Osteocyte (in vitro differentiated cells): ENCODE data around the gene DERL3. TPM values are rescaled to one million over a fixed set of nuclear protein-coding genes. Genes with fewer than 3 reads are reported as not detected.
"Not testable (repeated sequence)": the region's sequence is repeated elsewhere in the genome, so short reads cannot be mapped to it uniquely, and the experiment has no call there.

ENCODE experiments used
- DNase-seq: peaks from one replicate; pipeline ENCODE4 v3.0.0; 2021; ENCODE audit warnings: mixed read lengths; ENCODE audit not compliant: unreplicated experiment; ENCODE audit errors: extremely low spot score
- H3K27ac Mint-ChIP-seq: one replicate; pipeline ENCODE4 v1.8.0; 2021; ENCODE audit warnings: mild to moderate bottlenecking, mixed read lengths; ENCODE audit not compliant: unreplicated experiment
- H3K27me3 Mint-ChIP-seq: one replicate; pipeline ENCODE4 v1.8.0; 2021; ENCODE audit warnings: mixed read lengths; ENCODE audit not compliant: unreplicated experiment
- H3K36me3 Mint-ChIP-seq: one replicate; pipeline ENCODE4 v1.8.0; 2021; ENCODE audit warnings: mixed read lengths; ENCODE audit not compliant: unreplicated experiment
- H3K4me1 Mint-ChIP-seq: one replicate; pipeline ENCODE4 v1.8.0; 2021; ENCODE audit warnings: mixed read lengths; ENCODE audit not compliant: unreplicated experiment
- H3K4me3 Mint-ChIP-seq: one replicate; pipeline ENCODE4 v1.8.0; 2021; ENCODE audit warnings: mild to moderate bottlenecking, moderate library complexity, mixed read lengths; ENCODE audit not compliant: unreplicated experiment
- H3K9me3 Mint-ChIP-seq: one replicate; pipeline ENCODE4 v1.8.0; 2021; ENCODE audit warnings: mixed read lengths; ENCODE audit not compliant: unreplicated experiment
- total RNA-seq: library from RNA; stranded (reverse); gene quantifications from 2 replicates; pipeline ENCODE4 v1.2.1, GENCODE V29; 2021
- TF ChIP-seq, protein P1 (sequence below): fragments of 200-600 bp; sonication (generic); IDR thresholded peaks from 2 replicates; pipeline ENCODE4 v1.5.0; 2021; ENCODE audit warnings: antibody characterized with exemption, mild to moderate bottlenecking, moderate library complexity

The DERL3 gene
- total RNA-seq, 1 donor from 2014 or later = 0.56 TPM

DNA sequence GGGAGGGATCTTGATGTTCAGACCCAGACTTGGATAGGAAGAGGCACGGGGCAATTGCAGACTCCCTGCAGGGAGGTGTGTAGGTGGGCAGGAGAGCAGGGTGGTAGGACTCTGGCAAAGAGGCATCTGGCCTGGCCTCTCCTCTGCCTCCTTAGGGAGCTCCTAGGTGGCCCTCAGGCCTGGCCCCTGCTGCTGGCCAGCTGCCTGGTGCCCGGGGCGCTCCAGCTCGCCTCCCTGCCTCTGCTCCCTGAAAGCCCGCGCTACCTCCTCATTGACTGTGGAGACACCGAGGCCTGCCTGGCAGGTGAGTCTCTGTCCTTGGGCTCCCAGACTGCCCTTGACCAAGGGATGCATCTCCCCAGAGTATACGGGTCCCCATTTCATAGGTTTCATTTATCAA, 38.8 kb upstream of the DERL3 start:
- Mint-ChIP-seq H3K36me3 (peaks cover 45% of the 10 kb centered on the region), H3K4me1 (no peaks in the 10 kb centered on the region), H3K27ac (no peak overlapping the region), H3K9me3 (no peaks in the 10 kb centered on the region), H3K27me3 (no peaks in the 10 kb centered on the region), H3K4me3 (no peak overlapping the region)
- no peak for DNase-seq
- TF ChIP-seq, protein P1, sequence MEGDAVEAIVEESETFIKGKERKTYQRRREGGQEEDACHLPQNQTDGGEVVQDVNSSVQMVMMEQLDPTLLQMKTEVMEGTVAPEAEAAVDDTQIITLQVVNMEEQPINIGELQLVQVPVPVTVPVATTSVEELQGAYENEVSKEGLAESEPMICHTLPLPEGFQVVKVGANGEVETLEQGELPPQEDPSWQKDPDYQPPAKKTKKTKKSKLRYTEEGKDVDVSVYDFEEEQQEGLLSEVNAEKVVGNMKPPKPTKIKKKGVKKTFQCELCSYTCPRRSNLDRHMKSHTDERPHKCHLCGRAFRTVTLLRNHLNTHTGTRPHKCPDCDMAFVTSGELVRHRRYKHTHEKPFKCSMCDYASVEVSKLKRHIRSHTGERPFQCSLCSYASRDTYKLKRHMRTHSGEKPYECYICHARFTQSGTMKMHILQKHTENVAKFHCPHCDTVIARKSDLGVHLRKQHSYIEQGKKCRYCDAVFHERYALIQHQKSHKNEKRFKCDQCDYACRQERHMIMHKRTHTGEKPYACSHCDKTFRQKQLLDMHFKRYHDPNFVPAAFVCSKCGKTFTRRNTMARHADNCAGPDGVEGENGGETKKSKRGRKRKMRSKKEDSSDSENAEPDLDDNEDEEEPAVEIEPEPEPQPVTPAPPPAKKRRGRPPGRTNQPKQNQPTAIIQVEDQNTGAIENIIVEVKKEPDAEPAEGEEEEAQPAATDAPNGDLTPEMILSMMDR = no peak

DNA sequence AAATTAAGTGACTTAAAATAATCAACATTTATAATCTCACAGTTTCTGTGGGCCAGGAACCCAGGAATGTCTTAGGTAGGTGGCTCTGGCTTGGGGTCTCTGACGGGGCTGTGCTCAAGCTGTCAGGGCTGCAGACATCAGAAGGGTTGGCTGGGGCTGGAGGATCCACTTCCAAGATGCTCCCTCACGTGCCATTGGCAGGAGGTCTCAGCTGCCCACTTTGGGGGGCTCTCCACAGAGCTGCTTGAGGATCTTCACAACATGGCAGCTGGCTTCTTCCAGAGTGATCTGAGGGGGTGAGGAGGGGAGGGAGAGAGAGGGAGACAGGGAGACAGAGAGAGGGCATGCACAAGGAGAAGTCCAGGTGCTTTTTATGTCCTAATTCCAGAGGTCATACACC, 37.0 kb upstream of the DERL3 start:
- Mint-ChIP-seq H3K36me3 (peaks cover 42% of the 10 kb centered on the region), H3K27ac (no peak overlapping the region), H3K9me3 (no peaks in the 10 kb centered on the region), H3K4me1 (no peaks in the 10 kb centered on the region), H3K27me3 (no peaks in the 10 kb centered on the region), H3K4me3 (no peak overlapping the region)
- DNase-seq = no peak
- TF ChIP-seq, protein P1 = no peak

DNA sequence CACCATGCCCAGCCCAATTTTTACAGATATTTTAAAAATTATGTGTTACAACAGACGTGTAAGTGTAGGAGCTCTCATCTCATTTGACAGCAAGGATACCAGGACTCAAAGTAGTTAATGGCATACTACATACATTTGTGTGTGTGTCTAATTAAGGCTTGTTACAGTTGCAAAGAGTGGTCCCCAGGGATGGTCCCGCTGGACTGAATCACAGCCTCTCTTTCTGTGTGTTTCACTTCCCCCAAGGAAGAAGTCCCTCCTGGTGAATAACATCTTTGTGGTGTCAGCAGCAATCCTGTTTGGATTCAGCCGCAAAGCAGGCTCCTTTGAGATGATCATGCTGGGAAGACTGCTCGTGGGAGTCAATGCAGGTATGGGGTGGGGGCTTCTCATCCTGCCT, 36.1 kb upstream of the DERL3 start:
- Mint-ChIP-seq H3K27me3 (no peaks in the 10 kb centered on the region), H3K36me3 (peaks cover 39% of the 10 kb centered on the region), H3K4me1 (no peaks in the 10 kb centered on the region), H3K27ac (no peak overlapping the region), H3K9me3 (no peaks in the 10 kb centered on the region), H3K4me3 (no peak overlapping the region)
- TF ChIP-seq, protein P1 = no peak
- no peak for DNase-seq

DNA sequence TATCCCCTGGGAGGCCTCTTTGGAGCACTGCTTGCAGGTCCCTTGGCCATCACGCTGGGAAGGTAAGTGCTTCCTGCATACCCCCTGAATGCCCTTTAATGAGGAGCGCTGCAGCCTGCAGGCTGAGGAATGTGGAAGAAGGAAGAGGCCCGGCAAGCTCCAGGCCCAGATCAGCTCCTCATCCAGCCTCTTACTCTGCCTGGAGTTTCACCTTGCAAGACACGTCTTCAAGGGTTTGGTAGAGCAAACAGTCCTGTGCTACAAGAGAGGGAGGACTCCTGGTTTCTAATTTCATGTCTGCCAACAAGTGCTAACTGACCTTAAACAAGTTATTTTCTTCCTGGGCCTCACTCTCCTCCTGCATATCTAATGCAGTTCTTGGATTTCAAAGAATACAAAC, 29.8 kb upstream of the DERL3 start:
- Mint-ChIP-seq H3K9me3 (no peaks in the 10 kb centered on the region), H3K4me3 (no peak overlapping the region), H3K27me3 (no peaks in the 10 kb centered on the region), H3K27ac (no peak overlapping the region), H3K4me1 (no peaks in the 10 kb centered on the region), H3K36me3 (peaks cover 21% of the 10 kb centered on the region)
- DNase-seq = no peak
- TF ChIP-seq, protein P1 = no peak

DNA sequence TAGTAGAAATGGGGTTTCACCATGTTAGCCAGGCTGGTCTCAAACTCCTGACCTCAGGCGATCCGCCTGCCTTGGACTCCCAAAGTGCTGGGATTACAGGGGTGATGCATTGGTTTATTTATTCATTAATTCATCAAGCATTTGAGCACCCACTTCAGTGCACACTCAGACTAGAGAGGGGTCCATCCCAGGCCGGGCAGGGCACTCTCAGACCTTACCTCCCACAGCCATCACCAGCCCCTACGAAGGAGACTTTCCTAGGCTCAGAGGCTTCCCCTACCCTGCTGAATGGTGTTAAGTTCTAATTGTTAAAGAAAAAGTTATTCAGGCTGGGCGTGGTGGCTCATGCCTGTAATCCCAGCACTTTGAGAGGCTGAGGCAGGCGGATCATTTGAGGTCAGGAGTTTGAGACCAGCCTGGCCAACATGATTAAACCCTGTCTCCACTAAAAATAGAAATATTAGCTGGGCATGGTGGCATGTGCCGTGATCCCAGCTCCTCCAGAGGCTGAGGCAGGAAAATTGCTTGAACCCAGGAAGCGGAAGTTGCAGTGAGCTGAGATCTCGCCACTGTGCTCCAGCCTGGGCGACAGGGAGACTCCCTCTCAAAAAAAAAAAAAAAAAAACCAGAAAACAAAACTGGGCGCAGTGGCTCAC, 25.8 kb upstream of the DERL3 start:
- not testable (repeated sequence) for H3K4me1 Mint-ChIP-seq, H3K27me3 Mint-ChIP-seq, H3K27ac Mint-ChIP-seq, H3K9me3 Mint-ChIP-seq, DNase-seq, H3K4me3 Mint-ChIP-seq
- peaks cover 17% of the 10 kb centered on the region for H3K36me3 Mint-ChIP-seq

DNA sequence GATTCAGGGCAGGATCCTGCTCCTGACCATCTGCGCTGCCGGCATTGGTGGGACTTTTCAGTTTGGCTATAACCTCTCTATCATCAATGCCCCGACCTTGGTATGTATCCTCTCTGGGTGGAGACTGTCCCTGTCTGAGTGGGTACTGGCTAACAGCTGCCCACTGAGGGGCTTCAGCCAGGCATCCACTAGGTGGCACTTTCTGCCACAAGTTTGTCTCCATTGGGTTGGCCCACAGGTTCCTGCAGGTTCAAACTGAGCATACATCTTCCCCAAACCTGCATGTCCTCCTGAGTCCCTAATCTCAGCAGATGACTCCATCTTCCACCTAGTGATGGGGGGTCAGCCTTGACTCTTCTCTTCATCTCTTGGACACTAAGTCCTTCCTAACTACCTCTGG, 23.3 kb upstream of the DERL3 start:
- peaks cover 7% of the 10 kb centered on the region for H3K4me1 Mint-ChIP-seq
- TF ChIP-seq, protein P1 = peak; percentile 65
- H3K36me3 Mint-ChIP-seq = peaks cover 6% of the 10 kb centered on the region
- H3K4me3 Mint-ChIP-seq = no peak overlapping the region
- no peaks in the 10 kb centered on the region for H3K9me3 Mint-ChIP-seq
- H3K27me3 Mint-ChIP-seq = no peaks in the 10 kb centered on the region
- no peak overlapping the region for H3K27ac Mint-ChIP-seq
- no peak for DNase-seq

DNA sequence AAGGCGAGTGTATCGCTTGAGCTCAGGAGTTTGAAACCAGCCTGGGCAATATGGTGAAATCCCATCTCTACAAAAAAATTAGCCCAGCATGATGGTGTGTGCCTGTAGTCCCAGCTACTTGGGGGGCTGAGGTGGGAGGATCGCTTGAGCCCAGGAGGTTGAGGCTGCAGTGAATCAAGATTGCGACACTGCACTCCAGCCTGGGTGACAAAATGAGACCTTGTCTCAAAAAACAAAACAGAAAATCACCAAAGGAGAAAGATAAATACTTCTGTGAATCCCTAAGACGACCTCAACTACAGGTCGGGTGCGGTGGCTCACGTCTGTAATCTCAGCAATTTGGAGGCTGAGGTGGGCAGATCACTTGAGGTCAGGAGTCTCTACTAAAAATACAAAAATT, 21.4 kb upstream of the DERL3 start:
- not testable (repeated sequence) for DNase-seq, H3K27me3 Mint-ChIP-seq, H3K36me3 Mint-ChIP-seq, H3K9me3 Mint-ChIP-seq, H3K27ac Mint-ChIP-seq, H3K4me3 Mint-ChIP-seq
- peaks cover 14% of the 10 kb centered on the region for H3K4me1 Mint-ChIP-seq
